D721Med (cell line): ENCODE results near the gene DPP6.

Experiments
- DNase-seq: peaks from one replicate; pipeline ENCODE4 v3.0.0; 2011; ENCODE audit warnings: low spot score; ENCODE audit not compliant: insufficient read length
- FAIRE-seq: peaks from 2 replicates; lab custom pipeline; 2011; peaks lifted over from hg19 to GRCh38; lab: Jason Lieb, UNC
- CTCF ChIP-seq: IDR thresholded peaks from 2 replicates; pipeline ENCODE4 v1.5.1; 2012; ENCODE audit warnings: mild to moderate bottlenecking, control low read depth; ENCODE audit not compliant: insufficient read depth; ENCODE audit errors: missing control alignments

DPP6 gene

DNA sequence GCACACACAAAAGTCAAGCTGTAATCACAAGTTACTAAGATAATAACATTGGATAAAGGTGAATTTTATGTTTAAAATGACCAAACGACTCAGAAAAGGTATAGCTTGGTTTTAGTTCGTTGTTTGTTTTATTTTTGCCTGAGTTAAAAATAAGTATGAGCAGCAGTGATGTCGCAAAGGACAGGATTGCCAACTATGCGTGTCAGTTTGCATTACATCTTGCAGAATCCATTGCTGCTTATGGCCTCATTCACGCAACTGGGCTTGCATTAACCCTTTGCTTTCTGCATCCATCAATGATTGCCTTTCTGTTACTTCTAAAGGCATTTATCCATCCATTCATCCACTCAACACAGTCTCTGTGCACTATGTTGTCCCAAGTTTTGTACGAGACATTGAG lies 389.6 kb downstream of the DPP6 start:
- no peak for FAIRE-seq
- DNase-seq = no peak
- TF ChIP-seq CTCF = no peak

DNA sequence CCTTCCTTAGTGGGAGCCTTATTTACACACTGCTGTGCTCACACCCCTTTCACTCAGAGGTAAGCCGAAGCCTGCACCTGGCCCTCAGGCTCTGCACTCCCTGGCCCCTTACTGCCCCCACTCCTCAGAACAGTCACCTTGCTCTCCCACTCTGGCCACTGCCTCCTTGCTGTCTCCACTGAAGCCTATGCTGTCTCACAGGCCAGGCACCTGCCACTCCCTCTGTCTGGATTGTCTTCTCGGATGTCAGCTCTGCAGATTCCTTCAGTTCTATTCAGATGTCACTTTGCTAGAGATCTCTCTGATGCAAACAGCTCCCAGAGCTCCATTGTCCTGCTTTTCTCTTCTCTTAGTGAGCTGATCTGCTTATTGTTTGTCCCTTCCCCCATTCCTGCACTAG lies 390.7 kb downstream of the DPP6 start:
- no peak for TF ChIP-seq CTCF
- DNase-seq (no peak), FAIRE-seq (no peak)

GRCh38 chr7:154450451-154450850 lies 398.3 kb downstream of the DPP6 start:
- DNase-seq (no peak), FAIRE-seq (no peak)
- TF ChIP-seq CTCF = no peak

DNA sequence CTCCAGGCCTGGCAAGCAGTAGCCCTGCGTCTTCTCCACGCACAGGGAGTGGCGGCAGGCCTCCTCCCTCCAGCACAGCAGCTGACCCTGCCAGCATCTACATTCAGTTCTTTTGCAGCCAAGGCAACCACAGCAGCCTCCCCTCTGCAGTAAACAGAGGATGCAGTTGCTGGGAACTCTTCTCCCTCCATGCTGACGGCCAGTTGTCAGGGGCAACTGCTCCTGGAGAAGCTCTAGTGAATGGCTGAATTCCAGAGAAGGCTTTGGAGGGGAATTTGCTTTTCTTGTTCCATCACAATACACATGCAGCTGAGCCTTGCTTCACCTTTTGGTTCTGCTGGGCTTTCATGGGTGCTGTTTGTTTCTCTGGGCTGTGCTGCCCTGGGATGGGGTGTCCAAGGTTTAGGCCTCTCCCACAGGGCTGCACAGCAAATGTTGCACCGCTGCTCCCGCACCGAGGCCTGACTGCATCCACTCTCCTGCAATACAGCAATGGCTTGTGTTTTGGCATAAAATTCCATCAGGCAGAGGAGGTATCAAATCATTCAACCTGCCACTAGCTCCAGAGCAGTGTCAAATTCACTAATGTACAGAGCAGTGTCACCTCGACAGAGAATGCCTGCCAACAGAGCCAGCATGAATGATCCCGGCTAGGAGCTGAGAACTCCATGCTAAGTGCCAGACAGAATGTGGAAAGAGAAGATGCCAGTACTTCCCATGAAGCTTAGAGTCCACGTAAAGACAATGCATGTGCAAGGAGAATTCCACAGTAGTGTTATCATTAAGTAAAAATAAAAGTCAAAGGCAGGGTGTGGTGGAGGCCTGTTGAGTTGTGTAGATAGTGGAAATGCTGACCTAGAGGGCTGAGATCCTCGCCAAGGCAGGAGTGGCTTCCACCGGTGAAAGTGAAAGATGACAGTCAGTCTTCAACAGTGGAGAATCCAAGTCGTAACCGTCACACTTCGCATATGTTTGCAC lies 399.6 kb downstream of the DPP6 start:
- FAIRE-seq (no peak), DNase-seq (no peak)
- TF ChIP-seq CTCF = no peak

GRCh38 chr7:154463794-154464193 lies 411.6 kb downstream of the DPP6 start:
- FAIRE-seq (no peak), DNase-seq (no peak)
- no peak for TF ChIP-seq CTCF

DNA sequence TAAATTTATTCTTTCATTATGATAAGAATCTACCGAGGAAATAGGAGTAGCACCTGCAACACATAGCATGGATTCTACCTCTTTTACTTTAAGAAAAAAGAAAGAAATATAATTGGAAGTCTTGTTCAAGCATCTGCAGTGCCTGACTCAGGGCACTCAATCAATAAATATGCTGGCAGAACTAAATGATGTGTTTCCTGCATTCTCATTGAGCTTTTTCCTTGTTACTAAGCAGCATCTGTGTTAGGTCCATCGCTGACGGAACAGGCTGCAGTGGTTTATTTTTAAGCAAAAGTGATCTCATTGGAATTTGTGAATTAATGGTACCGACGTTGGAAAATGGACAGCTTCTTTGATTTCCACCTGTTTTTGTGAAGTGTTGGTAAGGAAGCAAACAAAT lies 417.5 kb downstream of the DPP6 start:
- DNase-seq (no peak), FAIRE-seq (no peak)
- no peak for TF ChIP-seq CTCF

GRCh38 chr7:154472343-154472742 lies 420.1 kb downstream of the DPP6 start:
- TF ChIP-seq CTCF = no peak
- FAIRE-seq (no peak), DNase-seq (no peak)
